ENCODE data around the gene FAM227B.
"Not testable (repeated sequence)": the region's sequence is repeated elsewhere in the genome, so short reads cannot be mapped to it uniquely, and the experiment has no call there.

The FAM227B gene

DNA sequence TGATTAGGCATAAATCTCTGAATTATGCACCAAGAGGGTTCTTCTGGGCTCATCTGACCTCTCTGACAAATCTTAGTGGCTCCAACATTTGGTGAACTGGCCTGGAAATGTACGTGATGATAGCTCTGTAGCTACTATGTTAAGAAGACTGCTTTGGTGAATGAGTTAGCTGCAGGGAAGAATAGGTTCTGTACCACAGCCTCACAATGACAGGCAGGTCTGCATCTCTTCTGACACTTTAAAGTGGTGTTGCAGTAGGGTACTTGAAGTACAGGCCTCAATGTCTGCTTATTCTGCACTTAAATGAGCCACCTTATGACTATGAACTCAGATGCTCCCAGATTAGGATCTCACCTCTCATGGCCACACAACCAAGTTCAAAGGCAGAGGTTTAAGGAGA lies 190.6 kb downstream of the FAM227B start:
- no peak for DNase-seq

DNA sequence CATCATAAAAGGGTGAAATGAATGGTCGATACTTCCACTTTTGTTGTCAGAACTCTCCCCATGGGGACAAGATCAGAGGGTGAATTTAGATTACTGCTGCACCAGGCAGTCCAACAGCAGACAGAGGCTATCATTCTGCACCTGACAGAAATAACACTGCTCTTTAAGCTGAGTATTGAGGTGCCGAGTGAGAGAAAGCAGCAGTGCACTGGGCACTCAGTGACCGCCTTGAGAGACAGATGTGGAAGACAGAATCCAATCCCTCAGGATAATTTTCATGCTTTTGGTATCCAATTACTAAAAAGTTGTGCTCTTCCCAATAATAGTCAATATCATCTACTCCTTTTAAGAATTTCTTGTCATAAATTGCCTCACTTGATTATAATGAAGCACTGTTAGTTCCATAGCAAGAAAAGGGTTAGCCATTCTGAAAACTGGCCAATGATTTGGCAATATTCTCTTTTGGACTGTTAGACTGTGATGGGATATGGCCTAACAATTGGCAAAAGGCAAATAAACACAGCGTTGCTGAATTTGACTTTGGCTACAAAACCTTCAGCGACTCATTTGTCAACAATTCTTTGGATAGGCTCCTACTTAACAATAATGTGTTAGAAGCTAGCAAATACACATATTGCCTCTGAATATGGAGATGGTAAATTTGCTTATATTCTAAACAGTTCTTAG lies 192.1 kb downstream of the FAM227B start:
- no peak for DNase-seq

- DNase-seq, result no peak
Measured at GRCh38 chr15:49427372-49427771, 193.2 kb downstream of the FAM227B start.

- no peak for DNase-seq
Measured at GRCh38 chr15:49424954-49425353, 195.7 kb downstream of the FAM227B start.

- no peak for DNase-seq
Measured at GRCh38 chr15:49423901-49424550, 196.6 kb downstream of the FAM227B start.

- DNase-seq, result no peak
Measured at GRCh38 chr15:49423021-49423420, 197.6 kb downstream of the FAM227B start, which contains the start of gene FGF7. Gene FGF7 (plus strand): TSS chr15:49423242. CDS start chr15:49424298, 1,056 bp downstream.

DNA sequence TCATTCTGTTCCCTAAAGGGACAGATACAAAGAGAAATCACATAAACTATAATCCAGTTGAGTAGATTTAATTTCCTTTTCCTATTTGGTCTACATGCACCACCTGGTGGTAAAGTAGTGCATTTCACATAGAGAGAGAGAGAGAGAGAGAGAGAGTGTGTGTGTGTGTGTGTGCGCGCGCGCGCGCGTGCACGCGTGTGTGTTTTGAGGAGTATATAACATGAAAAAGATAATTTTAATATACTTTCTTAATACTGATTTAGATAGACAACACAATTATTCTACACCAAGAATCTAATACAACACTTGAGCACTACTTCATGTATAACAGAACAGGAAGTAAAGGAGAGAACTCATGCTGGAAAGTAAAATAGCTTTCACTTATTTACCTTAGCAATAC lies 198.6 kb downstream of the FAM227B start:
- DNase-seq, result no peak

DNA sequence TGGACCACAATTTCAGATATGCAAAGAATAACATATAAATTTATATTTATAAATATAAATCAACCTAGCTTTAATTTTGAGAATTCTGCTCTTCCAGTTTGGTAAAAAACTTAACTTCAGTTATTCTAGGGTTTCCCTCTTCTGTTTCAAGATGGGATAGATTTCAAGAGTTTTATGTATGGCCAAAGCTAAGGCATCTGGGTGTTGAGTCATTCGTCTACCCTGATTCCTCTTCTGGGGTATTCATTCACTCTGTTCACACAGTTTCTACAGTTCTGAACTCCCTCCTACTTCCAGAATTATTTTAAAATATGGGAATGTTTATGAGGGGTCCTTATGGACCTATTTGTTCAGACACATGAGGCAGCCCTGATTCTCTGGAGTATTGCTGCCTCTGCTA lies 201.8 kb downstream of the FAM227B start:
- no peak for DNase-seq

- no peak for DNase-seq
Measured at GRCh38 chr15:49415638-49416037, 205.0 kb downstream of the FAM227B start.

DNA sequence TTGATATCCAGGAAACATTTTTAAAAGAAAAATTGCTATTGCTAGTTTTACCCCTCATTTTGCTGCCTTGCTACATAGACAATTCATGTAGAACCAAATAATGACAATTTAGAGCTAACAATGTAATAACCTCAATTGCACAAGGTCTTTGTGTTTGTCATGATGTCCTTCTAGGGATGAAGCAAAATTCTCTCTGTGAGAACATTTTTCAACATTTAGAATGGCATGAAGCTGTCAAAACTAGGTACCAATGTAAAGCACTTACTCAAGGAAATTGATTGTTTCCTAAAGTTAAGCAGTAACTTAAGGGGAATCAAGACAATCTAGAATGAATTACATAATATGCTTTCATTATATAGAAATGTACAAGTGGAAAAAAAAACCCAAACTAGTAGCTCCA lies 205.5 kb downstream of the FAM227B start:
- no peak for DNase-seq

DNA sequence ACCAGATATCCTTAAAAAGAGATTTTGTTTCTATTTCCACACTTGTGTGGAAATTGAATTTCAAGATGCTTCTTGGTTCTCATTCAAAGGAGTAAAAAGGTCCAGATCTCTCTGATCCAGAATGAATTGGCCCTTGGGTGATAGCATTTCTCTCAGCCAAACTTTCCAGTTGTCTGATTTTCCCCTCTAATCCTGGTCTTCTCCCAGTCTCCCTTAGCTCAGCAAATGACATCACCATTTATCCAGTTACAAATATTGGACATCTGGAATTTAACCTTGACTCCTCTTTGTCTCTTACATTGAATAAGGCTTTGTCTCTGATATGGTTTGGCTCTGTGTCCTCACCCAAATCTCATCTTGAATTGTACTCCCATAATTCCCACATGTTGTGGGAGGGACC lies 207.8 kb downstream of the FAM227B start:
- DNase-seq, result no peak

DNA sequence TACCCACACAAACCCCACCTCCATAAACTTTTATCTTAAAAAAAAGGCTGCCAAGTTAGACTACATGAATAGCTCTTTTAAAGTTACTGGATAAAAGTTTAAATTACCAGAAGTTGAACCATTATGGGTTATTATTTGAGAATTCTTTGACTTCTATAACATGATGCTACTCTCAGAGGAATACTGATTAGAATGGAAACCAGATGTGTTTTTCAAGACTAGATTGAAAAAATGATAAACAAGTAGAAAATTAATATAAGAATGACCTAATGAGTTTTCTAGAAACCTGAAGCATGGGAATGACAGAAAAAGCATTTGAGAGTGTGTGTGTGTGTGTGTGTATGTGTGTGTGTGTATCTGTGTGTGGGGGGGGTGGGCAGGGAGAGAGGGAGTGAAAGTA lies 210.0 kb downstream of the FAM227B start:
- no peak for DNase-seq

GRCh38 chr15:49406352-49407118 lies 214.1 kb downstream of the FAM227B start:
- DNase-seq, result no peak

DNA sequence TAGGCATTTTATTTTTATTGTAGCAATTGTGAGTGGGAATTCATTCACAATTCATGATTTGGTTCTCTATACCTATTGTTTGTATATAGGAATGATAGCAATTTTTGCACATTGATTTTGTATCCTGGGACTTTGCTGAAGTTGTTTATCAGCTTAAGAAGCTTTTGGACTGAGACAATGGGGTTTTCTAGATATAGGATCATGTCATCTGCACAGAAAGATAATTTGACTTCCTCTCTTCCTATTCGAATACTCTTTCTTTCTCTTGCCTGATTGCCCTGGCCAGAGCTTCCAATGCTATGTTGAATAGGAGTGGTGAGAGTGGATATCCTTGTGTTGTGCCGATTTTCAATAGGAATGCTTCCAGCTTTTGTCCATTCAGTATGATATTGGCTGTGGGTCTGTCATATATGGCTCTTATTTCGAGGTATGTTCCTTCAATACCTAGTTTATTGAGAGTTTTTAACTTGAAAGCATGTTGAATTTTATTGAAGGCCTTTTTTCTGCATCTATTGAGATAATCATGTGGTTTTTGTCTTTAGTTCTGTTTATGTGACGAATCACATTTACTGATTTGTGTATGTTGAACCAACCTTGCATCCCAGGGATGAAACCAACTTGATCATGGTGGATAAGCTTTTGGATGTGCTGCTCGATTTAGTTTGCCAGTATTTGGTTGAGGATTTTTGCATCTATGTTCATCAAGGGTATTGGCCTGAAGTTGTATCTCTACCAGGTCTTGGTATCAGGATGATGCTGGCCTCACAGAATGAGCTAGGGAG lies 217.9 kb downstream of the FAM227B start:
- DNase-seq, result not testable (repeated sequence)

DNA sequence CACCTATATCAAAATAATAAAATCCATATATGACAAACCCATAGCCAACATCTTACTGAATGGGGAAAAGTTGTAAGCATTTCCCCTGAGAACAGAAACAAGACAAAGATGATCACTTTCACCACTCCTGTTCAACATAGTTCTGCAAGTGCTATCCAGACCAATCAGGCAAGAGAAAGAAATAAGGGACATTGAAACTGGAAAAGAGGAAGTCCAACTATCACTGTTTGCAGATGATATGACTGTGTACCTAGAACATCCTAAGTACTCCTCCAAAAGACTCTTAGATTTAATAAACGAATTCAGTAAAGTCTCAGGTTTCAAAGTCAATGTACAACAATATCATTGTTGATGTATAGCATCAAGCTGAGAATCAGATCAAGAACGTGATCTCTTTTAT lies 233.1 kb downstream of the FAM227B start:
- DNase-seq, result no peak

DNA sequence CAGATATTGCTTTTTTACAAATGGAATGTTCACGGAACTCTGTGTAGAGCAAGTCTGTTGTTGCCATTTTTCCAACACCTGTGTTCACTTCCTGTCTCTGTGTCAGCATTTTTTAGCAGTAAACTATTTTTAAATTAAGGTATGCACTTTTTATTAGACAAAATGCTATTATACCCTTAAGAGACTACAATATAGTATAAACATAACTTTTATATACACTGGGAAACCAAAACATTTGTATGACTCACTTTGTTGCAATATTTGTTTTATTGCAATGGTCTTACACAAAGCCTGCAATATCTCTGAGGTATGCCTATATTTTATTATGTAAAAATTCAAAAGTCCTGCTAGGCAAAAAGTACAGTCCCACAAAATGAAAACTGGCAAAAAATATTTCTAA lies 237.4 kb downstream of the FAM227B start:
- no peak for DNase-seq

GRCh38 chr15:49382394-49382793 lies 238.2 kb downstream of the FAM227B start:
- DNase-seq, result no peak

GRCh38 chr15:49380912-49381311 lies 239.7 kb downstream of the FAM227B start:
- no peak for DNase-seq

GRCh38 chr15:49379996-49380395 lies 240.6 kb downstream of the FAM227B start:
- DNase-seq, result no peak

DNA sequence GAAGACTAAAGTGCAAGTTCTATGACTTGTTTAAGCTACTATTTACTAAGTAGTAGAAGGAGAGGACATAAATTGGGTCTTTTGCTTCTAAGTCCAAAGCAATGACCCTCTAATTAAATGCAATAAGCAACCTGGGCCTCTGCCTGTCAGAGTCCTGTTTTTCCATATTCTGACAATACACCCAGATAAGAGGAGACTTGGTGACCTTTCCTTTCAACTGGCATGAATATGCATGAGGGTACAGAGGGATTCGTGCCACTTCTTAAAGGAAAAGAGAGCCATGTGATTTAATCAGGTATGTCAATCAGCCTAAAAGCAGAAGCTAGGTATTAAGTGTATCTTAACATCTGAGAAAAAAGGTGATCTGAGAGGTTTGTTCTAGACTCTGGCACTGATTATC lies 248.3 kb downstream of the FAM227B start:
- no peak for DNase-seq

GRCh38 chr15:49370782-49371181 lies 249.8 kb downstream of the FAM227B start:
- no peak for DNase-seq

GRCh38 chr15:49366496-49366895 lies 254.1 kb downstream of the FAM227B start:
- no peak for DNase-seq

DNA sequence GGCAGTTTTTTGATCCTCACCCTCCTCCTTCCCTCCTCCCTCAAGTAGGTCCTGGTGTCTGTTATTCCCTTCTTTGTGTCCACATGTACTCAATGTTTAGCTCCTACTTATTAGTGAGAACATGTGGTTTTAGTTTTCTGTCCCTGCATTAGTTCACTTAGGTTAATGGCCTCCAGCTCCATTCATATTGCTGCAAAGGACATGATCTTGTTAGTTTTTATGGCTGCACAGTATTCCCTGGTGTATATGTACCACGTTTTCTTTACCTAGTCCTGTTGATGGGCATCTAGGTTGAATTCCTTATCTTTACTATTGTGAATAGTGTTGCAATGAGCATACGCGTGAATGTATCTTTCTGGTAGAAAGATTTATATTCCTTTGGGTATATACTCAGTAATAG lies 259.2 kb downstream of the FAM227B start:
- no peak for DNase-seq
